HG02870 (cell line): Measurements from ENCODE around the gene WDR26.

Experiments used
- ATAC-seq: cut with Tn5 transposase; IDR thresholded peaks from one replicate; pipeline ENCODE4 v1.9.1; 2021; ENCODE audit warnings: mild to moderate bottlenecking, moderate library complexity; ENCODE audit not compliant: unreplicated experiment

WDR26 gene

DNA sequence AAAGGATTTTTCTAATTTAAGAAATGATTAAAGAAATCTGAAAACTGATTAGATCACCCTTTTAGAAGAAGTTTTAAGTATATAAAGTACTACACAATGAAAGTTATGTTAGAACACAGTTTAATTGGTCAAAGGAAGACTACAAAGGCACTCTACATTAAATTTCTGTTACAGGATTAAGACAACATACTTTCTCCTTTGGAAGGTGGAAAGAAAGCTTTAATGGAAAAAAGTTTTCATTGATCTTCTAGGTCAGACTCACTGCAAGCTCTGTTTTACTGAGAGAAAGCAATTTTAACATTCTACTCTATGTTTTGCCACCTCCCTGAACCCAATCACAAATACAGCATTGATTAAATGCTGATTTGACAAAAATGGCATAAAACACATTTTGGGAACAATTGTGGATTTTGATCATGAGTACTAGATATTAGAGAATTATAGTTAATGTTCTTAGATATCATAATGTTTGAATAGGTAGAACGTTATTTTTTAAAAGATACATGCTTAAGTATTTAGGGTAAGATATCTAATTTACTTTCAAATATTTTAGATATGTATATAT is 32.0 kb downstream of the WDR26 start:
- ATAC-seq = no peak

DNA sequence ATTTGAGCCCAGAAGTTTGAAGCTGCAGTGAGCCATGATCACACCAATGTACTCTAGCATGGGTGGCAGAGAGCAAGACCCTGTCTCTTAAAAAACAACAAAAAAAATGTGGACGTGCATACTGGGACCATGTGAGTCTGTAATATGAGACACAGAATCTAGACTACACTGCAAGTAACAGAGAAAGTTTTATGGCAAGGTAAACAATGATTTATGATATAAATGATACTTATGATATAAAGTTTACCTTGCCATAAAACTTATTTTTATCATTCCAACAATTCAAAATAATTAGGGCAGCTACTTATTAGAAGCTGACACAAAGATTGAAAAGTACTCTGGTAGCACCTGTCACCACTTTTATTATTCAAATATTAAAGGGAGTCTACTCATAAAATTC is 34.7 kb downstream of the WDR26 start:
- ATAC-seq = no peak

DNA sequence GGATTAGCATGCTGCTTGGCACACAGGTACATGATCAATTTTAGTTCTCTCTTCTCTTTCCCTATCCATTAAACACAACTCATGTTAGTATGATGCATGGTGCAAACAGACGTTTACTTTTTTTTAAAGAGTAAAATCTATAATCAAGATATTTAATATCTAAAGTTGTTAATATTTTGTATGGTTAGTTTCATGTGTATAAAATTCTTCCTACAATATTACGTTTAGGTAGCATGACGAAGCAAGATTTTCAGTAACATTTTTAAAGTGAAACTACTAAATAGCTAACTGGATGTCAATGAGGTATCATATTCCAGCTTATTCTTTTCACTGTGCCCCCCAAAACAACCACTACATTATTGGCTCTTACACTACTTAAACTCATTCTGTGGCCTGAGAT is 41.3 kb downstream of the WDR26 start:
- ATAC-seq = no peak

DNA sequence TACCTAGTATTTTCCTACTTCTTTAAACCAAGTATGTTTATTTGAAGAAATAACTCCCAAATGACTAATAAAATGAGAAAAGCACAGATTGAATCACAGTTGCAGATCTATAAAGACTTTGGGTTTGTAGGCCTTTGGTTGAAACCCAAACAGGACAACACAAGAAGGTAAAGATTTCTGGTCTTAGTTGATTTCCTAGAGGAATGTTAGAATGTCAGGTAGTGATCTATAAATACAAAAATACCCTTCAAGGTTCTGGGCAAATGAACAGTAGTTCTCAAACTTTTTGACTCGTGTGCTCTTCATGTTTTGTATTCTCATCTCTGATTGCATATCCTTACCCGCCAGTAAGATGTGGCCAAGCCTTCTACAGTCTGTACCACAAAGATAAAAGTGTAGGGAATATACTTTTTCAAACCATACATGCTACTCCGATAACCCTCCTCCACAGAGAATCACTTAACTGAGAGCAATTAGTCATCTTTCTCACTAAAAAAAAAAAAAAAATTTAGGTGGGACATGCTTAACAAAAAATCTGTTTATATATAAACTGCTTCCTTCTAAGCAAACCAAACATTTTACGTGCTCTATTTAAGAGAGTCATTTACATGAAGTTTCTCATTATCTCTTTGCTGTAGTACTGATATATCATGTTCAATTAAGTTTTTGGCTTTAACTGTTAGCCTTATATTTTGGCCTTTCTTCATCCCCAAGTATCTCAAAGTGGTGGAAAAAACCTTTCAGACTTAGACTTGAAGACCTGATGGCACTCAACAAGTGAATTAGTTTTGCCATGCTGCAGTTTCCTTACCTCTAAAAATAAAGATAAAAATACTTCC is 42.0 kb downstream of the WDR26 start:
- no peak for ATAC-seq

DNA sequence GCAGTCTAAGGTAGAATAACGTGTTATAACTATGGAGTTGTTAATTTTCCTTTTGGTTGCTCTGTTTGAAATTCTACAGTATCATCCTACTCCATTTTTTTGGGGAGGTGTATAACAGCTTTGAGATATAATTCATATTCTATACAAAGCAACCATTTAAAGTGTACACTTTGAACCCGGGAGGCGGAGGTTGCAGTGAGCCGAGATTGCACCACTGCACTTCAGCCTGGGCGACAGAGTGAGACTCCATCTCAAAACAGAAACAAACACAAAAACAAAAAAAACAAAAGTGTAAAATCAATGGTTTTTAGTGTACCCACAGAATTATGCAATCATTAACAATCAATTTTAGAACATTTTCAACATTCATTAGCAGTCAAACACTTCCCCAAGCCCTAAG is 44.1 kb downstream of the WDR26 start:
- ATAC-seq = no peak

DNA sequence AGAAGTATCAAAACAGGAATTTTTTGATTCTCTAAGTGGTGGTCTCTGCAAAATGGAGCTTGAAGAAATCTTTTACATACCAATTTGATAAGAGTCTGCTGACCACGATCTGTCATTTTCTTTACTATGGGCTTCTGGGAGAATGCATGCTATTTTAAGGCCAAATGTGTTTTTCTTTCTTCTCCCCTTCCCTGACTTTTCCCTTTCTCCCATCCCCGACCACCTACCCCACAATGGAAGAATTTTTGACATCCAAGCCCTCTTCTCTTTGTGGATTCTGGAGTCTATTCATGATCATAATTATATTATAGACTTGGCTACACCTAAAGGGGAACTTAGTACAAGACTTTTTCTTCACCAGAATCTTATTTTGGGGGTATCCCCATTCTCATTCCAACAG is 46.7 kb downstream of the WDR26 start:
- ATAC-seq = no peak

DNA sequence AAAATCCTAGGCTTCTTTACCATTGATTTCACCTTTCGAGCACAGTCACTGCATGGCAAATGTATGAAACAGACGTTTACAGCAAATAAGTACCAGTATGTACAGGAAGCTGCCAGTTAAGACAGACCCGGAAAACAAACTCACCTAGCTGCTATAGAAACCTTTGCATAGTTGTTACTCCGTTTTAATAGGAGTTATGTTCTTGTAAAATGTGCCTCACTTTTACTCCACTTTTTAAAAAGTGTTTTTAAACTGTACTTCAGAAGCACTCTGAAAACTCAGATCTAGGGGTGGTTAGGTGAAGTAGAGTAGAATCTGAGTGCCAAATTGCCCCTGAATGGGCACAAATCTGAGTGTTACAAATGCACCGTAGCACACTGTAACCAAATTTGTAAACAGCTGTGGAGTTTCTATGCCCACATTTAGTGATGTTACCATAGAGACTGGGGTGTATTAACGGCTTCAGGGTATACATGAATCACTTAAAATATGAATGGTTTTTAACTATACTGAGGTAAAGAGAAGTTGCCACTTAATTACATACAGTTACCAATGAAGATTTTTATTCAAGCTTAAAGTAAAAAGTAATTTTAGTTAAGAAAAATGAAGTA is 47.2 kb downstream of the WDR26 start:
- ATAC-seq = no peak

DNA sequence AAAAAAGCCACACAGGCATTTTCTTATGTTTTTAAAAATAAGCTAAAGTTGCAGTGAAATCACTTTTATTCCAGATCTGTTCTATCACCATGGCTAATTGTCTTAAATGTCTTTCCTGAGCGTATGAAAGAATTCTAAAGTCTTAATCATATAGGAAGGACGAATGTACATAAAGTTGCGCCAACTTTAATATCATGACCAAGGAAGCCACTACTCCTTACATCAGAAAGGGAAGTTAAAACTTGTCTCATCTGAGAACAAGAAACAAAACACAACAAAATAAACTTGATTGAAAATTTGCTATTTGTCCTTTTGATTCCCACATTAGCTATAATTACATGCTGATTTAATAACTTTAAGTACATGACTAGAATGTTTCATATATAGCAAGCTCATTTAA is 51.4 kb downstream of the WDR26 start:
- no peak for ATAC-seq

DNA sequence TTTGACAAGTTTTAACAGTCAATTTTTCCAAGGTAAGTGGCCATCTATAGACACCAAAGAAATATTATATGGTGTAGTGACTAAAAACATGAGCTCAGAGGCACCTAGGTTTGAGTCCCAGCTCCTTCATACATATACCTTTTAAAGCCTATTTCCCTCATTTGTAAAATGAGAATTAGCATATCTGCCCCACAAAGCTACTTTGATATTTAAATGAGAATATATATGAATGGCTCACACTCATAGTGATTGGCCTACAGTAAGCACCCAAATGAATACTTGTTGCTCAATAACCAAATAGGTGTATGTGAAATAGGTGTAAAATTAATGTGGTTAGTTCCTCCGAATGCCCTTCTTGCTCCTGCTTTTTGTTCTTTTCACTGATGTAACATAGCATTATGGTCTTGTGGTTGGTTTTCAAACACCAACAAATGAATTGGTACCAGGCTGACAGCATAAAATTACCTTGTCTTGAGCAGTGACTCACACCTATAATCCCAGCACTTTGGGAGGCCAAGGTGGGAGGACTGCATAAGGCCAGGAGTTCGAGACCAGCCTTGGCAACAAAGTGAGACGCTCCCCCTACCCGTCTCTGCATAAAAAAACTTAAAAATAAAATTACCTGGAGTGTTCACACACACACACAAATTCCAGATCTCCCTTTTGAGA is 52.6 kb downstream of the WDR26 start:
- ATAC-seq = no peak

DNA sequence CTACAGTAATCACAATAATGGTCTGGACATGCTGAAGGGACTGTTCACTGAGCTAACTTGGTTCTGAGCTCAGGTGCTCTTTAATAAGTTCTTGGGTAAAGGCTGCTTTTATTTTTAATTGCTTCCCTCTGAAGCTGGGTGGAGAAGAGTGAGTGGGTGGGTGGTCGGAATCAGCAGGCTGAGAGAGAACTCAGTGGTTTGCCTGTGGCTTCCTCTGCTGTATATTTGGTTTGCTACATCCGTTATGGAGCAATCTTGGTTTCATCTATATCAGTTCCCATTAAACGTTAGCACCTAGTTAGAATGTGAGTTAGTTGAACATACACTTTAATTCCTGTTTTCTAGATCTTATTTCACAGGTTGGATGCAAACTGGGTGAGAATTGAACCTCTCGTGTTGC is 54.6 kb downstream of the WDR26 start:
- ATAC-seq = peak; percentile 64

DNA sequence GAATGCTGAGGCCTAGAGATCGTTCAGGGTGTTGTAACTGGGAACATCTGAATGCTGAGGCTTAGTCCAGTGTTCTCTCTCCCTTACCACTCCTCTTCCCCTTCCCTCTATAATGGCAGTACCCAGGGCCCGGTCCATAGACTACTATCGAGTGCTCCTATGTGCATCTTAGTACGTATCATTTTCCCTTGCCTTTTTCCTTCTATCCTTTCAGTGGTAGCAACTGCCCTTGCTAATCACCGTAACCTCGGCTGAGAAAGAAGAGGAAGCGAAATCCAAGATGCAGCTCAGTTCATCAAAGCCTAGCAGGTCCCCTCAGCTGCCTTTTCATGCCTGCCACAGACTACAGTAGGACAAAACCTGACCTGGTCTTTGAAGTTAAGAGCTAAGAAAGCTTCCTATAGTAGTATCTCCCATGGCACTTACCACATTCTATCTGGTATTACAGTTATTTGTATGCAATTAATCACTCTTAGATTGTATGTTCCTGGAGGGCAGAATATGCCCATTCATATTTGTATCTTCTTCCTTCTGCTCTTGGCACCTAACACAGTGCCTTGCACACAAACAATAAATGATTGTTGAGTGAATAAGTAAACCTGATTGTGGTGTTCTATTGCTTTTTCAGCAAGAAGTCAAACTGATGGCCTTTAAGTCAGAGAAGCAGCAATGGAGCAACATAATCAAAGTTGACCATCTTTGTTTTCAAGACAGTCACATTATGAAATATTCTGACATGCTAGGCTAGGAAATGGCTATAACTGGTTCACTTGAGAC is 55.6 kb downstream of the WDR26 start:
- no peak for ATAC-seq

DNA sequence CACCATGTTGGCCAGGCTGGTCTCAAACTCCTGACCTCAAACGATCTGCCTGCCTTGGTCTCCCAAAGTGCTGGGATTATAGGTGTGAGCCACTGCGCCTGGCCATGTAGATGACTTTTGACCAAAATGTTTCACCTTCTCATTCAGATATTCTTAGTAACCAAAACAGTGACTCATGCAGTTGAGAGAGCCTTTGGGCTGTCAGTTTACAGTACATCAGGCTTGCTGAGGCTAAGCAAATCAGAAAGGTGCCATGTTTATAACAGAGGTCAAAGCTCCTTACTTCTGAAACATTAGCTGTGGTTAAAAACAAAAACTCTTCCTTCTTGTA is 57.0 kb downstream of the WDR26 start:
- ATAC-seq = peak; percentile 47

DNA sequence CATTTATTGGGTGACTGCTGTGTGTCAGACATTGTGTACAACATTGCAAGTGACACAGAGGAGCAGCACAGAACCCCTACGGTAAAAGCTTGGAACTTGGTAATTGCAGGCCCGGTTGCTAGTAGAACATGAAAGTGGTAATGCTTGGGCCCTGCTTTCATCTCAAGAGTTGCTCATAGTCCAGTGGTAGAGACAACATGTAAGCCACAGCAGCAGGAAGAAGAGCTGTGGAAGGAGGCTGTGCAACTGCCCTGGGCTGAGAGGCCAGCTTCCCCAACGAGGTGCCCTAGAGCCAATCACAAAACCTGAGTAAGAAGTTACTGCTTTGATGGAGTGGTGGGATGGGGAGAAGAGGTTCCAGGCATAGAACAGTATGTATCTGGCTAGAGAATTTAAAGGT is 59.5 kb downstream of the WDR26 start:
- ATAC-seq = no peak

DNA sequence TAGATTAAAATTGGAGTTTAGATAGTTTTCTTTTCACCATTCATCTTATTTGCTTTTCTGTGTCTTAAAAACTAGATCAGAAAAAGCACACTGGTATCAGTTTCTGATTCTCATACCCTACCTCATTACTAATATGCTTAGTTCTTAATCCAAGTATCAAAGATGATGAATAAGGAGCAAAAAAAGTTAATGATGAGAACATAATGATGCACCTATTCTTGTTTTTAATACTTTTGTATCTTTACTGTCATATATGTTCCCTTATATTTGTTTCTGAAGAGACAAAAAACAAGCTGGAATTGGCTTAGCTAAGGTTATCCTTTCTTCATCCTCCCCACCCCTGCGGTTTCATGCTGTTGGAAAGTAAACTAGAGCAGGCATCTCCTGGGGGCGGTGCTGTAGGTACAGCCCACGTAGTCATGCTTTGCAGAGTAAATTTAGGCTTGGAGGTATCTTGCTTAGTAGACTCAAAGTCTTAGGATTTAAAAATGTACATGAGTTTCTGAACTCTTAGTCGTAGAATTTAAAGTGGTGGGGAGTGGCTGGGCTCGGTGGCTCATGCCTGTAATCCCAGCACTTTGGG is 61.5 kb downstream of the WDR26 start:
- no peak for ATAC-seq

DNA sequence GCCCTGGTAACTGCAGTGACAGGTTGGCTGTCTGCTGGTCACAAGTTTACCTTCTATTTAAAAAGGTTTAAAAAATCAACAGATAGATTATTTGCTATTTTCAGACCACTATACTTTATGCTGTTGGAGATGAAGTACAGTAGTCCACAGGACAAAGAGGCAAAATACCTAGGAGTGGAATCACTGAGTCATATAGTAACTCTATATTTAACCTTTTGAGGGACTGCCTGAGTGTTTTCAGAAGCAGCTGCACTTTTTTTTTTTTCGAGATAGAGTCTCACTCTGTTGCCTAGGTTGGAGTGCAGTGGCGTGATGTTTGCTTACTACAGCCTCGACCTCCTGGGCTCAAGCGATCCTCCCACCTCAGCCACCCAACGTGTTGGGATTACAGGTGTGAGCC is 66.2 kb downstream of the WDR26 start:
- peak; percentile 90 for ATAC-seq

DNA sequence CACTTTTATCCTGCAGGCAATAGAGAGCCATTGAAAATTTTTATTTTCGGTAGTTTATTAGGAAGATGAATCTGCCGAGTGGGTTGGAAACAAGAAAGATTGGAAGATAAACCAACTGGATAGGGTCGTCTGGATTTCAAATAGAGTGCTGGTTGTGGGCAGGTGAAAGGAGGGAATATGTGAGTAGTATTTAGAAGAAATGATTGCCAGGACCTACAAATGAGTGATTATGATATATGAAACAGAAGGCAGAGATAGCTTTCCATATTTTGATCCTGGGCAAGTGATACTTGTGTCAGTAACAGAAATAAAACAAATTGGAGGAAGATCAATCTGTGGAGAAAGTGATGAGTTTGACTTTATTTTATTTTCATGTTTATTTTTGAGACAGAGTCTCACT is 75.4 kb downstream of the WDR26 start:
- no peak for ATAC-seq

DNA sequence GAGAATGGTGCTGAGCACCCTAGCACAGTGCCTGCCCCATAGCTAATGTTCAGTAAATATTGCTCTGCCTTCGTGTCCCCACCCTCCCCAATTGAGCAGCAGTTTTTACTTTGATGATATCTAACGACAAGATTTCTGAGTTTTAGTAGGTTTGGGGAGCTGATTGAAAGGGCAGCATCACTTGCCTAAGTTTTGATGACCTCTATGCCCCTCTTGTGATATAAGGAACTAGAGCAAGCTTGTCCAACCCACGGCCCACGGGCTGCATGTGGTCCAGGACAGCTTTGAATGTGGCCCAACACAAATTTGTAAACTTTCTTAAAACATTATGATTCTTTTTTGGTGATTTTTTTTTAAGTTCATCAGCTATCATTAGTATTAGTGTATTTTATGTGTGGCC is 76.4 kb downstream of the WDR26 start:
- ATAC-seq = no peak

DNA sequence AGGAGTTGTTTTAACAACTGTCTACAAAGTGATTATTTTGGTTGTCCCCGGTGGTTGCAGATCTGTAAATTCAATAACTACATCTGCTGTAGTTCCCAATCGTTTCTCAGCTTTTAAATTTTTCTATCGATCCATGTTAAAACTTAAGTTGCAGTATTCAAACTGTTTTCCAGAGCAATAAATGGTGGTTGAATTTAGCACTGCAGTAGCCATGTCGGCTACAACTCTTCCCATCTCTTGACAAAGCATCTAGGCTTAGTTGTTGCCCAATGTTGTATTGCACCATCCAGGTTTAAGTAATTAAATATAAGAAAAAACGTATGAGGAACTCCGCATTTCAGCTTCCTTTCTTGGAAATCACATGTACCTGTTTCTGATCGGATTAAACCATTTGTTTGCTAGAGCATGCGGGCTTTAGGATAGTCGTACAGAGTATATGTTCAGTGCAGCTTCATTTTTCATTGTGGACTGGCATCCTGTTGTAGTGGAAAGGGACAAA is 76.9 kb downstream of the WDR26 start:
- ATAC-seq = no peak

DNA sequence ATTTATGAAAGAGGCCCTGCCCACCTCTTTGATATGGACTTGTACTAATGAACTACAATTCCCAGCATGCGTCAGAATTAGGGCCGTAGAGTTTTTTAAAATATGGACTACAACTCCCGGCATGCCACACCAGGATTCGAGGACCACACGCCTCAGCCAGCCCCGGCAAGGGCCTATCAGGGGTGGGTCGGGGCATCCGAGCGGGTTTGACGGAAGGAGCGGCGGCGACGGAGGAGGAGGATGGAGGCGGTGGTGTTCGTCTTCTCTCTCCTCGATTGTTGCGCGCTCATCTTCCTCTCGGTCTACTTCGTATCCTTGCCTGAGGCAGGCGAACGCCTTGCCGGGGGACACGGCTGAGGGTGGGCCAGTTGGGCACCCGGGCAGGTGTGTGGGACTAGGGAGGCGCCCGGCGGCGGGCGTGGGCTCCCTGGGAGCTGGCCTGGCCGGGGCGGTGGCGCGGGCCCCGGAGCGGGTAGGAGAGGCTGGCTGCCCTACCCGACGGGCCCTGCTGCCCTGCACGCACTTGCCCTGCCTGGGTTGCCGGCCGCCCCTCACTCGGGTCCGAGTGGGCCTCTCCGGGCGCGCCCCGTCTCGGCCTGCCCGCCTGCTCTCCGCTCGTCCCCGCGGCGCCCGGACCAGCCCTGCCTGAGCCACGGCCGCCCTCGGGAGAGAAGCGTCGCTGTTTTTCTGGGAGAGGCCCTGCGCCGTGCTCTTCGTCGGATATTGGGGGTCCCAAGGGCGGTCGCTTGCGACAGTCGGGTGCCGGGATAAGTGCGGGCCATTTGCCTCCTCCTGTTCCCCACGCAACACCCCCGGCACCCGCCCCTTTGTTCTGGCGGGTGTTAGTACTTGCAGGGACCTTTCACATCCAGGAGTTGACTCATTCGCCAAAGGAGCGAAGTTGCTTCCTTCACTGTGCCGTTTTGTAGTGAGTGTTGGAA is 77.6 kb downstream of the WDR26 start, which contains the start of gene CNIH4:
CNIH4 (plus strand) TSS at position 195 of the 941 bp plus-strand sequence; CDS start at position 241, 46 bp downstream.
- peak; percentile 97 for ATAC-seq
